HEK293 (cell line): ENCODE data around the gene FCN3.
A peak's percentile ranks its signal among the peaks of the same experiment; 100 is the strongest.

Source experiments
- INSM2 ChIP-seq: fragments of 450-650 bp; formaldehyde crosslinking; IDR thresholded peaks from 2 replicates; pipeline ENCODE4 v1.5.1; 2016; ENCODE audit warnings: missing biosample characterization, missing genetic modification characterization
- KLF16 ChIP-seq: fragments of 450-650 bp; formaldehyde crosslinking; IDR thresholded peaks from 2 replicates; pipeline ENCODE4 v1.5.1; 2017; ENCODE audit warnings: missing biosample characterization, missing genetic modification characterization
- SP7 ChIP-seq: fragments of 450-650 bp; formaldehyde crosslinking; IDR thresholded peaks from 2 replicates; pipeline ENCODE4 v1.5.1; 2016; ENCODE audit warnings: missing biosample characterization, missing genetic modification characterization
- YY2 ChIP-seq: fragments of 450-650 bp; formaldehyde crosslinking; IDR thresholded peaks from 2 replicates; pipeline ENCODE4 v1.5.1; 2016; ENCODE audit warnings: missing biosample characterization, missing genetic modification characterization
- ZBTB21 ChIP-seq: fragments of 450-650 bp; formaldehyde crosslinking; IDR thresholded peaks from 2 replicates; pipeline ENCODE4 v1.5.1; 2017; ENCODE audit warnings: missing biosample characterization, missing genetic modification characterization
- ZBTB49 ChIP-seq: fragments of 450-650 bp; formaldehyde crosslinking; IDR thresholded peaks from 2 replicates; pipeline ENCODE4 v1.5.1; 2016; ENCODE audit warnings: missing biosample characterization, missing genetic modification characterization, low read depth
- ZNF16 ChIP-seq: fragments of 450-650 bp; formaldehyde crosslinking; IDR thresholded peaks from 2 replicates; pipeline ENCODE4 v1.5.1; 2016; ENCODE audit warnings: low read depth, missing biosample characterization, missing genetic modification characterization
- ZNF23 ChIP-seq: fragments of 450-650 bp; formaldehyde crosslinking; IDR thresholded peaks from 2 replicates; pipeline ENCODE4 v1.5.1; 2016; ENCODE audit warnings: missing biosample characterization, missing genetic modification characterization, borderline replicate concordance
- ZNF354C ChIP-seq: fragments of 450-650 bp; formaldehyde crosslinking; IDR thresholded peaks from 2 replicates; pipeline ENCODE4 v1.5.1; 2016; ENCODE audit warnings: missing biosample characterization, missing genetic modification characterization, low read depth, borderline replicate concordance
- ZNF404 ChIP-seq: fragments of 450-650 bp; formaldehyde crosslinking; IDR thresholded peaks from 2 replicates; pipeline ENCODE4 v1.5.1; 2017; ENCODE audit warnings: missing biosample characterization, missing genetic modification characterization
- ZNF426 ChIP-seq: fragments of 450-650 bp; formaldehyde crosslinking; IDR thresholded peaks from 2 replicates; pipeline ENCODE4 v1.5.1; 2017; ENCODE audit warnings: missing biosample characterization, missing genetic modification characterization, mild to moderate bottlenecking, inconsistent platforms, moderate library complexity
- ZNF529 ChIP-seq: fragments of 450-650 bp; formaldehyde crosslinking; IDR thresholded peaks from 2 replicates; pipeline ENCODE4 v1.5.1; 2017; ENCODE audit warnings: missing genetic modification characterization, missing biosample characterization; ENCODE audit not compliant: insufficient replicate concordance
- ZNF530 ChIP-seq: fragments of 450-650 bp; formaldehyde crosslinking; IDR thresholded peaks from 2 replicates; pipeline ENCODE4 v1.5.1; 2016; ENCODE audit warnings: low read depth, missing biosample characterization, missing genetic modification characterization
- ZNF558 ChIP-seq: fragments of 450-650 bp; formaldehyde crosslinking; IDR thresholded peaks from 2 replicates; pipeline ENCODE4 v1.5.1; 2016; ENCODE audit warnings: missing biosample characterization, missing genetic modification characterization
- ZNF596 ChIP-seq: fragments of 450-650 bp; IDR thresholded peaks from 2 replicates; pipeline ENCODE4 v1.5.0; 2018; ENCODE audit warnings: missing biosample characterization, mild to moderate bottlenecking, missing genetic modification characterization, moderate library complexity
- ZNF626 ChIP-seq: fragments of 450-650 bp; sonication (Bioruptor Pico); formaldehyde crosslinking; IDR thresholded peaks from 2 replicates; pipeline ENCODE4 v1.5.1; 2018; ENCODE audit warnings: missing biosample characterization, missing genetic modification characterization, inconsistent platforms
- ZNF654 ChIP-seq: fragments of 450-650 bp; formaldehyde crosslinking; IDR thresholded peaks from 2 replicates; pipeline ENCODE4 v1.5.1; 2016; ENCODE audit warnings: low read depth, missing biosample characterization, missing genetic modification characterization
- ZNF670 ChIP-seq: fragments of 450-650 bp; formaldehyde crosslinking; IDR thresholded peaks from 2 replicates; pipeline ENCODE4 v1.5.1; 2016; ENCODE audit warnings: missing biosample characterization, missing genetic modification characterization, low read depth
- ZNF768 ChIP-seq: fragments of 450-650 bp; formaldehyde crosslinking; IDR thresholded peaks from 2 replicates; pipeline ENCODE4 v1.5.1; 2018; ENCODE audit warnings: missing biosample characterization, mild to moderate bottlenecking, missing genetic modification characterization
- ZNF777 ChIP-seq: fragments of 450-650 bp; formaldehyde crosslinking; IDR thresholded peaks from 2 replicates; pipeline ENCODE4 v1.5.1; 2017; ENCODE audit warnings: missing biosample characterization, missing genetic modification characterization, borderline replicate concordance
- ZSCAN16 ChIP-seq: fragments of 450-650 bp; formaldehyde crosslinking; IDR thresholded peaks from 2 replicates; pipeline ENCODE4 v1.5.1; 2016; ENCODE audit warnings: missing biosample characterization, missing genetic modification characterization
- ZXDB ChIP-seq: fragments of 450-650 bp; formaldehyde crosslinking; IDR thresholded peaks from 2 replicates; pipeline ENCODE4 v1.5.1; 2016; ENCODE audit warnings: missing biosample characterization, missing genetic modification characterization
- TF ChIP-seq, protein P1 (sequence below): fragments of 450-650 bp; formaldehyde crosslinking; IDR thresholded peaks from 2 replicates; pipeline ENCODE4 v1.5.0; 2017; ENCODE audit warnings: missing biosample characterization, missing genetic modification characterization, borderline replicate concordance
- TF ChIP-seq, protein P2 (sequence below): IDR thresholded peaks from 2 replicates; pipeline ENCODE4 v1.6.1; 2011; ENCODE audit warnings: mild to moderate bottlenecking, low read depth, low read length, borderline replicate concordance
- TF ChIP-seq, protein P3 (sequence below): fragments of 450-650 bp; IDR thresholded peaks from 2 replicates; pipeline ENCODE4 v1.5.1; 2018; ENCODE audit warnings: missing biosample characterization, mild to moderate bottlenecking, missing genetic modification characterization
- TF ChIP-seq, protein P4 (sequence below): fragments of 450-650 bp; formaldehyde crosslinking; IDR thresholded peaks from 2 replicates; pipeline ENCODE4 v1.5.1; 2016; ENCODE audit warnings: missing biosample characterization, missing genetic modification characterization
- TF ChIP-seq, protein P5 (sequence below): fragments of 450-650 bp; formaldehyde crosslinking; IDR thresholded peaks from 2 replicates; pipeline ENCODE4 v1.5.1; 2016; ENCODE audit warnings: missing biosample characterization, missing genetic modification characterization

The FCN3 gene

GRCh38 chr1:27321813-27322568 lies 52.6 kb downstream of the FCN3 start, which contains the start of gene TMEM222 (continued):
- TF ChIP-seq, protein P1, sequence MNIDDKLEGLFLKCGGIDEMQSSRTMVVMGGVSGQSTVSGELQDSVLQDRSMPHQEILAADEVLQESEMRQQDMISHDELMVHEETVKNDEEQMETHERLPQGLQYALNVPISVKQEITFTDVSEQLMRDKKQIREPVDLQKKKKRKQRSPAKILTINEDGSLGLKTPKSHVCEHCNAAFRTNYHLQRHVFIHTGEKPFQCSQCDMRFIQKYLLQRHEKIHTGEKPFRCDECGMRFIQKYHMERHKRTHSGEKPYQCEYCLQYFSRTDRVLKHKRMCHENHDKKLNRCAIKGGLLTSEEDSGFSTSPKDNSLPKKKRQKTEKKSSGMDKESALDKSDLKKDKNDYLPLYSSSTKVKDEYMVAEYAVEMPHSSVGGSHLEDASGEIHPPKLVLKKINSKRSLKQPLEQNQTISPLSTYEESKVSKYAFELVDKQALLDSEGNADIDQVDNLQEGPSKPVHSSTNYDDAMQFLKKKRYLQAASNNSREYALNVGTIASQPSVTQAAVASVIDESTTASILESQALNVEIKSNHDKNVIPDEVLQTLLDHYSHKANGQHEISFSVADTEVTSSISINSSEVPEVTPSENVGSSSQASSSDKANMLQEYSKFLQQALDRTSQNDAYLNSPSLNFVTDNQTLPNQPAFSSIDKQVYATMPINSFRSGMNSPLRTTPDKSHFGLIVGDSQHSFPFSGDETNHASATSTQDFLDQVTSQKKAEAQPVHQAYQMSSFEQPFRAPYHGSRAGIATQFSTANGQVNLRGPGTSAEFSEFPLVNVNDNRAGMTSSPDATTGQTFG (tag by site-specific recombination) = peak; percentile 94; the same call in 1 of the 2 replicates
- TF ChIP-seq ZNF626 (tag by site-specific recombination) (no peak), ZNF558 (tag by site-specific recombination) (peak; percentile 50; the same call in 1 of the 2 replicates), ZNF777 (tag by site-specific recombination) (no peak), KLF16 (tag by site-specific recombination) (peak; percentile 100), YY2 (tag by site-specific recombination) (peak; percentile 99), ZNF16 (tag by site-specific recombination) (no peak), ZNF426 (no peak), SP7 (tag by site-specific recombination) (peak; percentile 96), ZNF354C (no peak), ZNF768 (tag by site-specific recombination) (no peak), ZNF23 (tag by site-specific recombination) (no peak), ZBTB49 (tag by site-specific recombination) (no peak), ZNF670 (tag by site-specific recombination) (no peak), INSM2 (peak; percentile 96), ZNF596 (tag by site-specific recombination) (no peak), ZXDB (tag by site-specific recombination) (peak; percentile 98), ZNF404 (tag by site-specific recombination) (no peak), ZBTB21 (tag by site-specific recombination) (peak; percentile 93), ZSCAN16 (tag by site-specific recombination) (0 out of 2 replicates have a peak, but pooled peaks have one; percentile 28), ZNF654 (tag by site-specific recombination) (no peak), ZNF530 (tag by site-specific recombination) (no peak), ZNF529 (tag by site-specific recombination) (no peak)
- TF ChIP-seq, protein P2, sequence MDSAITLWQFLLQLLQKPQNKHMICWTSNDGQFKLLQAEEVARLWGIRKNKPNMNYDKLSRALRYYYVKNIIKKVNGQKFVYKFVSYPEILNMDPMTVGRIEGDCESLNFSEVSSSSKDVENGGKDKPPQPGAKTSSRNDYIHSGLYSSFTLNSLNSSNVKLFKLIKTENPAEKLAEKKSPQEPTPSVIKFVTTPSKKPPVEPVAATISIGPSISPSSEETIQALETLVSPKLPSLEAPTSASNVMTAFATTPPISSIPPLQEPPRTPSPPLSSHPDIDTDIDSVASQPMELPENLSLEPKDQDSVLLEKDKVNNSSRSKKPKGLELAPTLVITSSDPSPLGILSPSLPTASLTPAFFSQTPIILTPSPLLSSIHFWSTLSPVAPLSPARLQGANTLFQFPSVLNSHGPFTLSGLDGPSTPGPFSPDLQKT = no peak; the same call in 1 of the 2 replicates
- TF ChIP-seq, protein P3, sequence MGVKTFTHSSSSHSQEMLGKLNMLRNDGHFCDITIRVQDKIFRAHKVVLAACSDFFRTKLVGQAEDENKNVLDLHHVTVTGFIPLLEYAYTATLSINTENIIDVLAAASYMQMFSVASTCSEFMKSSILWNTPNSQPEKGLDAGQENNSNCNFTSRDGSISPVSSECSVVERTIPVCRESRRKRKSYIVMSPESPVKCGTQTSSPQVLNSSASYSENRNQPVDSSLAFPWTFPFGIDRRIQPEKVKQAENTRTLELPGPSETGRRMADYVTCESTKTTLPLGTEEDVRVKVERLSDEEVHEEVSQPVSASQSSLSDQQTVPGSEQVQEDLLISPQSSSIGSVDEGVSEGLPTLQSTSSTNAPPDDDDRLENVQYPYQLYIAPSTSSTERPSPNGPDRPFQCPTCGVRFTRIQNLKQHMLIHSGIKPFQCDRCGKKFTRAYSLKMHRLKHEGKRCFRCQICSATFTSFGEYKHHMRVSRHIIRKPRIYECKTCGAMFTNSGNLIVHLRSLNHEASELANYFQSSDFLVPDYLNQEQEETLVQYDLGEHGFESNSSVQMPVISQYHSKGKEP (tag by site-specific recombination) = peak; percentile 46; the same call in 1 of the 2 replicates
- TF ChIP-seq, protein P4, sequence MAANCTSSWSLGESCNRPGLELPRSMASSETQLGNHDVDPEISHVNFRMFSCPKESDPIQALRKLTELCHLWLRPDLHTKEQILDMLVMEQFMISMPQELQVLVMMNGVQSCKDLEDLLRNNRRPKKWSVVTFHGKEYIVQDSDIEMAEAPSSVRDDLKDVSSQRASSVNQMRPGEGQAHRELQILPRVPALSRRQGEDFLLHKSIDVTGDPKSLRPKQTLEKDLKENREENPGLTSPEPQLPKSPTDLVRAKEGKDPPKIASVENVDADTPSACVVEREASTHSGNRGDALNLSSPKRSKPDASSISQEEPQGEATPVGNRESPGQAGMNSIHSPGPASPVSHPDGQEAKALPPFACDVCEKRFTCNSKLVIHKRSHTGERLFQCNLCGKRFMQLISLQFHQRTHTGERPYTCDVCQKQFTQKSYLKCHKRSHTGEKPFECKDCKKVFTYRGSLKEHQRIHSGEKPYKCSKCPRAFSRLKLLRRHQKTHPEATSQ (tag by site-specific recombination) = peak; percentile 98
- TF ChIP-seq, protein P5, sequence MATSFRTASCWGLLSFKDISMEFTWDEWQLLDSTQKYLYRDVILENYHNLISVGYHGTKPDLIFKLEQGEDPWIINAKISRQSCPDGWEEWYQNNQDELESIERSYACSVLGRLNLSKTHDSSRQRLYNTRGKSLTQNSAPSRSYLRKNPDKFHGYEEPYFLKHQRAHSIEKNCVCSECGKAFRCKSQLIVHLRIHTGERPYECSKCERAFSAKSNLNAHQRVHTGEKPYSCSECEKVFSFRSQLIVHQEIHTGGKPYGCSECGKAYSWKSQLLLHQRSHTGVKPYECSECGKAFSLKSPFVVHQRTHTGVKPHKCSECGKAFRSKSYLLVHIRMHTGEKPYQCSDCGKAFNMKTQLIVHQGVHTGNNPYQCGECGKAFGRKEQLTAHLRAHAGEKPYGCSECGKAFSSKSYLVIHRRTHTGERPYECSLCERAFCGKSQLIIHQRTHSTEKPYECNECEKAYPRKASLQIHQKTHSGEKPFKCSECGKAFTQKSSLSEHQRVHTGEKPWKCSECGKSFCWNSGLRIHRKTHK (tag by site-specific recombination) = no peak
